Astrocyte of the cerebellum (primary cell): ENCODE results near the gene LRRC32.
"Not testable (repeated sequence)": the region's sequence is repeated elsewhere in the genome, so short reads cannot be mapped to it uniquely, and the experiment has no call there.

Source experiments
- DNase-seq: peaks from one replicate; pipeline ENCODE4 v3.0.0-alpha.2; 2011; ENCODE audit warnings: low read depth
- H3K4me3 ChIP-seq: 2 replicates; pipeline ENCODE4 v1.5.1; 2011; ENCODE audit warnings: mild to moderate bottlenecking, low read depth, low read length, moderate library complexity
- in situ Hi-C: cut with HindIII; loops from 2 replicates; pipeline ENCODE4 v1.10.0; 2017; ENCODE audit warnings: low sequenced_read_pairs
- TF ChIP-seq, protein P1 (sequence below): IDR thresholded peaks from 2 replicates; pipeline ENCODE4 v1.5.1; 2012; ENCODE audit warnings: low read length, low read depth, moderate library complexity, mild to moderate bottlenecking; ENCODE audit errors: missing control alignments

LRRC32 gene

GRCh38 chr11:76623171-76623883 is 47.2 kb downstream of the LRRC32 start:
- in situ Hi-C loops = no loop called here
- TF ChIP-seq, protein P1, sequence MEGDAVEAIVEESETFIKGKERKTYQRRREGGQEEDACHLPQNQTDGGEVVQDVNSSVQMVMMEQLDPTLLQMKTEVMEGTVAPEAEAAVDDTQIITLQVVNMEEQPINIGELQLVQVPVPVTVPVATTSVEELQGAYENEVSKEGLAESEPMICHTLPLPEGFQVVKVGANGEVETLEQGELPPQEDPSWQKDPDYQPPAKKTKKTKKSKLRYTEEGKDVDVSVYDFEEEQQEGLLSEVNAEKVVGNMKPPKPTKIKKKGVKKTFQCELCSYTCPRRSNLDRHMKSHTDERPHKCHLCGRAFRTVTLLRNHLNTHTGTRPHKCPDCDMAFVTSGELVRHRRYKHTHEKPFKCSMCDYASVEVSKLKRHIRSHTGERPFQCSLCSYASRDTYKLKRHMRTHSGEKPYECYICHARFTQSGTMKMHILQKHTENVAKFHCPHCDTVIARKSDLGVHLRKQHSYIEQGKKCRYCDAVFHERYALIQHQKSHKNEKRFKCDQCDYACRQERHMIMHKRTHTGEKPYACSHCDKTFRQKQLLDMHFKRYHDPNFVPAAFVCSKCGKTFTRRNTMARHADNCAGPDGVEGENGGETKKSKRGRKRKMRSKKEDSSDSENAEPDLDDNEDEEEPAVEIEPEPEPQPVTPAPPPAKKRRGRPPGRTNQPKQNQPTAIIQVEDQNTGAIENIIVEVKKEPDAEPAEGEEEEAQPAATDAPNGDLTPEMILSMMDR = no peak
- H3K4me3 ChIP-seq = no peak overlapping the region
- DNase-seq = no peak

DNA sequence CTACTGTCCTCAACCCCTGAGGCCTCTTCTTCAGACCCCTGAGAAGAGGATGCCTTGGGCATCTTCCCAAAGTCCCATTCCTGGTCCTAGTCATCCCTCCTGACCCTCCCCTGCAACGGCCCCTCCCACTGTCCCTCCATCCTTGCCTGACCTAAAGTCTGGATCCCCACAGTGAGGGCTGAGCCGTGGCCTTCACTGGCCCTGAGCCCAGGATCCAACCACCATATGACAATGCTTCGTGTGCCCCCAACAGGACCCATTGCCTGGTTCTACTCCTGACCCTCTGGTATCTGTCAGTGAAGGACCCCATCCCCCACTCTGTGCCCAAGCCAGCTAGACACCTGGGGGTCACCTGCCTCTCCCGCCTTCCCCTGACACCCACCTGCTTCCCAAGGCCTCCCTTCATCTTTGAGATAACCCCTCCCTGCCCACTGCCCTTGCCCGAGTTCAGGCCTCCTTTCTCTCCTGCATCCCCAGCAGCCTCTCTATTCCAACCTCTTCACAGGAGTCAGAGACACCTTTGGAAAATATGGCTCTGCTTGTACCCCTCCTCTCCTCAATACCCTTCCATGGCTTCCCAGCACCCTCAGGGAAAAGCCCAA is 48.0 kb downstream of the LRRC32 start:
- no peak for DNase-seq
- in situ Hi-C loops = no loop called here
- H3K4me3 ChIP-seq = no peak overlapping the region
- TF ChIP-seq, protein P1 = no peak

GRCh38 chr11:76621868-76622267 is 48.7 kb downstream of the LRRC32 start:
- no peak for DNase-seq
- in situ Hi-C loops = no loop called here

DNA sequence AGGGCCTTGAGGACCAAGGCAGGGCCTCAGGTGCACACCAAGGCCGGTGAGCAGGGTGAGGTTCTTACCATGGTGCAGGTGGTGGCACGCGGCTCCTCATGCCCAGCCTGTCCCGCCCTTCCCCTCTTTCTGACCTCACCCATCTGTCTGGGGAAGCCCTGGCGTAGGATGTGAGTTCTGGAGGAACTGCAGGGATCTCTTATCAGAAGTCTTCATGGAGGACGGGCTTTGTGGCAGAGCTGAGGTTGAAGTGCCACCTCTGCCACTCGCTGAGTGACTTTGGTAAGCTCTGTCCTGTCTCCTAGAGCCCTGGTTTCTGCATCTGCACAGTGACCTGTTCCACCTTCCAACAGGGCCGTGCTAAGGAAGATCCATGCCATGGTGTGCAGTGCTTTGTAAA is 49.1 kb downstream of the LRRC32 start:
- in situ Hi-C loops = no loop called here
- no peak overlapping the region for H3K4me3 ChIP-seq
- TF ChIP-seq, protein P1 = no peak
- DNase-seq = no peak

More at GRCh38 chr11:76621868-76622267, 48.7 kb downstream of the LRRC32 start:
- TF ChIP-seq, protein P1 = no peak
- H3K4me3 ChIP-seq = no peak overlapping the region

DNA sequence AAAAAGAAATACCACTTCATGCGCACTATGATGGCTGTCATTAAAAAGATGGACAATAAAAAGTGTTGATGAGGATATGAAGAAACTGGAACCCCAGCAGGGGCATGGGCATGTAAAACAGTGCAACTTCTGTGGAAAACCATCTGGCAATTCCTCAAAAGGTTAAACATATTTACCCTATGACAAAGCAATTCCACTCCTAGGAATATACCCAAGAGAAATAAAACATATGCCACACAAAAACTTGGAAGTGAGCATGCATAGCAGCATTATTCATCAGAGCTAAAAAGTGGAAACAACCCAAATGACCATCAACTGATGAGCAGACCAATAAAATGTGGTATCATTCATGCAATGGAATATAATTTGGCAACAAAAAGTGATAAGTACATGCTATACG is 50.1 kb downstream of the LRRC32 start:
- DNase-seq = peak; percentile 67
- TF ChIP-seq, protein P1 = no peak
- in situ Hi-C loops = no loop called here
- no peak overlapping the region for H3K4me3 ChIP-seq

- in situ Hi-C loops, H3K4me3 ChIP-seq, DNase-seq: not testable (repeated sequence)
These were observed 50.7 kb downstream of the LRRC32 start for GRCh38 chr11:76619801-76620200.

GRCh38 chr11:76617553-76618265 is 52.8 kb downstream of the LRRC32 start:
- in situ Hi-C loops = no loop called here
- TF ChIP-seq, protein P1 = no peak
- DNase-seq = peak; percentile 29
- no peak overlapping the region for H3K4me3 ChIP-seq
